Mucosa of descending colon (tissue), 3 donors: ENCODE results near the gene ATP13A5. TPM values are rescaled to one million over a fixed set of nuclear protein-coding genes. Genes with fewer than 3 reads are reported as not detected.

Experiments used
- ATAC-seq: fragments of 200-7000 bp; cut with Tn5 transposase; one replicate; pipeline ENCODE4 v1.9.1; 2020; ENCODE audit warnings: mild to moderate bottlenecking, moderate library complexity
- DNase-seq, 3 donors: peaks; one replicate each; pipeline ENCODE4 v3.0.0-alpha.2; 2020
- H3K36me3 ChIP-seq: fragments of 200-600 bp; one replicate; pipeline ENCODE4 v1.8.0; 2021; ENCODE audit warnings: low read depth, mild to moderate bottlenecking
- H3K4me1 ChIP-seq: fragments of 200-600 bp; one replicate; pipeline ENCODE4 v1.8.0; 2021; ENCODE audit warnings: low read depth, mild to moderate bottlenecking
- H3K4me3 ChIP-seq: fragments of 200-600 bp; one replicate; pipeline ENCODE4 v1.8.0; 2021; ENCODE audit warnings: mild to moderate bottlenecking
- H3K9me3 ChIP-seq: fragments of 200-600 bp; one replicate; pipeline ENCODE4 v1.8.0; 2021; ENCODE audit warnings: mild to moderate bottlenecking
- CTCF ChIP-seq: fragments of 200-600 bp; IDR thresholded peaks from one replicate; pipeline ENCODE4 v1.8.0; 2022; ENCODE audit warnings: antibody characterized with exemption, mild to moderate bottlenecking
- intact Hi-C, 2 donors: fragments of 100-400 bp; cut with DNase I in 1 of 2; cut with micrococcal nuclease in 1 of 2; formaldehyde crosslinking; loops; one replicate each; pipeline versions ENCODE4 v1.11.0 to v1.11.1; 2022; cut with DNase I, micrococcal nuclease
- total RNA-seq, 3 donors: library from RNA; stranded (reverse); fragmentation: NEBNext Ultra II Directional in 2 of 3; extraction: Animal tissue kit (Norgen Biotek cat#: 25700) in 2 of 3; gene quantifications; one replicate each; pipeline versions ENCODE4 v1.2.1 to v1.2.4, GENCODE V29; 2021 to 2023
- donor health status: DM: no; HTN: no; CAD: no; lungs with moderate emphysema.
- donor health status: DM: no; HTN: no; CAD: no.
- donor health status: DM: no; HTN: yes; CAD: no.

ATP13A5 gene
- total RNA-seq, 3 donors from 2014 or later: 0.35 to 0.61 (median 0.41) TPM

DNA sequence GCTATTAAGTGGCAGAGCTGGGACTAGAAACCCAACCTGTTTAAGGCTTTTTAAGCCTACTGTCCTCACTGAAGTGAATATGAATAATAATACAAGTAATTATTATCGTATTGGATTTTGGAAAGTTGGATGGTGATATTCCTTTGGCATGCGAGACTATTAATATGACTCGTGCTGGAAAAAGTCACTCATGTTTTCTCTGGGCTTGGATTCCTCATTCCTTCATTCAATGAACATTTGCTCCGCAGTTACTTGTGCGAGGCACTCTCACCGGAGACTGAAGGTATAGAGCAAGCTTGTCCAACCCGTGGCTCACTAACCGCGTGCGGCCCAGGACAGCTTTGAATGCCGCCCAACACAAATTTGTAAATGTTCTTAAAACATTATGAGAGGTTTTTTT is 136.8 kb downstream of the ATP13A5 start:
- Histone ChIP-seq H3K4me1 (no peaks in the 10 kb centered on the region), H3K9me3 (no peaks in the 10 kb centered on the region), H3K36me3 (no peaks in the 10 kb centered on the region), H3K4me3 (no peak overlapping the region)
- DNase-seq (no peak), ATAC-seq (no peak)
- intact Hi-C loops: no loop called here
- no peak for TF ChIP-seq CTCF

- ATAC-seq: peak; percentile 95
- intact Hi-C loops: no loop called here
Observed at GRCh38 chr3:193240850-193241706, 137.5 kb downstream of the ATP13A5 start, which contains the start of gene PLAAT1. Gene PLAAT1 (plus strand): TSS chr3:193241222. CDS start chr3:193255651, 14,429 bp downstream.

DNA sequence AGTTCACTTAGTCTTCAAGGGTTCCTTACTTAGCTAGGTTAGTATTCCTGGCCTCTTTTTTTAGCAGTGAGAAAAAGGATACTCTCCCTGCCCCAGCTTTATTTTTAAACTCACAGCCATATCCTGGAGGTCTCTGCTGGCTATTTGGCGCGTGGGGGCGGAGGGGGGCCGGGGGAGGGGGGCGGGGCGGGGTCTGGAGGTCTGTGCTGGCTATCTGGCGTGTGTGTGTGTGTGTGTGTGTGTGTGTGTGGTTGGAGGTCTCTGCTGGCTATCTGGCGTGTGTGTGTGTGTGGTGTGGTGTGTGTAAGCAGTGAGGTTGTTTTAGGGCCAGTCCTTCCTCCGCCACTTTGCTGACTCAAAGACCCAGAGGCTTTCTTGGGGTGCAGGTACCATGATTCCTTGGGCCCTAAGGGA is 138.1 kb downstream of the ATP13A5 start:
- Histone ChIP-seq H3K36me3 (no peaks in the 10 kb centered on the region), H3K9me3 (no peaks in the 10 kb centered on the region), H3K4me3 (no peak overlapping the region), H3K4me1 (no peaks in the 10 kb centered on the region)
- intact Hi-C loops: no loop called here
- DNase-seq (no peak), ATAC-seq (peak; percentile 6)
- no peak for TF ChIP-seq CTCF

More at GRCh38 chr3:193240850-193241706, 137.5 kb downstream of the ATP13A5 start, which contains the start of gene PLAAT1:
- no peaks in the 10 kb centered on the region for H3K9me3 ChIP-seq
- DNase-seq: peak; percentile 63 to 81 (median 69)
- H3K4me3 ChIP-seq: no peak within 1 kb of the TSS
- TF ChIP-seq CTCF: no peak
- H3K36me3 ChIP-seq: no peaks in the 10 kb centered on the region
- no peaks in the 10 kb centered on the region for H3K4me1 ChIP-seq

GRCh38 chr3:193237030-193237429 is 141.5 kb downstream of the ATP13A5 start:
- no peak for TF ChIP-seq CTCF
- ATAC-seq (no peak), DNase-seq (no peak)
- no peak overlapping the region for H3K4me3 ChIP-seq
- H3K36me3 ChIP-seq: no peaks in the 10 kb centered on the region
- H3K9me3 ChIP-seq: no peaks in the 10 kb centered on the region
- intact Hi-C loops: no loop called here
- H3K4me1 ChIP-seq: no peaks in the 10 kb centered on the region

- Histone ChIP-seq H3K36me3 (no peaks in the 10 kb centered on the region), H3K4me3 (no peak overlapping the region), H3K9me3 (no peaks in the 10 kb centered on the region), H3K4me1 (no peaks in the 10 kb centered on the region)
- no peak for ATAC-seq
- no peak for DNase-seq
- intact Hi-C loops: no loop called here
- no peak for TF ChIP-seq CTCF
Observed at GRCh38 chr3:193236599-193236998, 142.0 kb downstream of the ATP13A5 start.
